ENCODE data around the gene RFXAP.

RFXAP gene

DNA sequence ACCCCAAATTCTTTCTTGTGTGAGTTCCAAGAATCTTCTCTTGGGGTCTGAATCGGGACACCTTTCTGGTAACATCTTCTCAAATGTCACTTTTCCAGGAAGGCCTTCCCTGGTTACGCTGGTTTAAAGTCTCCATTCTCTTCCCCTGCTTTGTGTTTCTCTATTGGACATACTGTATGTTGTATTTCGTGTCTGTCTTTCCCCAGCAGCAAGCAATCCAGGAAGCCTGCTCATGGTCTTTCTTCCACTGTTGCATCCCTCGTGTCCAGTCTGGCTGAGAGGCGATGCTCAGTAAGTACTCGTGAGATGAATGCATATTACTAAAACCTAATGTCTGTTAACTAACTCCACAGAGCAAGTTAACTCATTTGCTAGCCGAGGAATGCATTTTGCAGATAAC, 43.7 kb downstream of the RFXAP start:
- in situ Hi-C loops (cut with HindIII; ENCODE audit: low sequenced_read_pairs) = no loop called here

DNA sequence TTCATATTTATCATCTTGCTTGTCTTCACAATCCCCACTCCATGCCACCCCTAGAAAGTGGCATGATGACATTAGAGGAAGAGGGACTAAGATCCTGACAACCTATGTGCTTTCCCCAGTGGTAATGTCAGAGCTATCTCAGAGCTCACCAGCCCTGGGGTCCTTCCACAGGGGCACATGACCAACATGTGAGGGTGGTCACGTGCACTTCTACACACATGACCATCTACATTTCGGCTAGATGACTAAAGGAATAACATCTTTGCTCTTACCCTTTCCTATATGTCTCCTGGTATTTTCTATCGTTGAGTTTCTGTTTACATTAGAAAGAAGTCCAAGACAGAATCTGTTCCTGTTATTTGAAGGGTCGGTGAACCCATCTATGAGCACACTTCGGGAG, 46.2 kb downstream of the RFXAP start:
- in situ Hi-C loops (cut with HindIII; ENCODE audit: low sequenced_read_pairs) = no loop called here

DNA sequence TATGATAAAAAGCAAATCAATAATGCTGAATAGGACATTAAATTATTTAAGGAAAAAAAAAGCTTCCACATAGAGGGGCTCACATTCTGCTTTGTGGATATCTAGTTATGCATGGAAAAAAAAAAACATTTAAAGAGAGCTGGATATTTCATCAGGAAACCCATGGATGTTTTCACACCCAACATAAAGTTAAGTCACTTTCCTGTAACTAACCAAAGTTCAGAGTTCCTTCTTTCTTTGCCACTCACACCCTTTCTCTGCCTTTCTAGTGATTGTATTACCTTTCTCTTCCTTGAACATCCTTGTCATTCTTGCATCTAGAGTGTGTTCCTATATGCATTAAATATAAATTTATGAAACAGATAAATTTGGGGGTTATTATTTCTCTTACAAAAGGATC, 47.2 kb downstream of the RFXAP start:
- in situ Hi-C loops (cut with HindIII; ENCODE audit: low sequenced_read_pairs) = no loop called here

DNA sequence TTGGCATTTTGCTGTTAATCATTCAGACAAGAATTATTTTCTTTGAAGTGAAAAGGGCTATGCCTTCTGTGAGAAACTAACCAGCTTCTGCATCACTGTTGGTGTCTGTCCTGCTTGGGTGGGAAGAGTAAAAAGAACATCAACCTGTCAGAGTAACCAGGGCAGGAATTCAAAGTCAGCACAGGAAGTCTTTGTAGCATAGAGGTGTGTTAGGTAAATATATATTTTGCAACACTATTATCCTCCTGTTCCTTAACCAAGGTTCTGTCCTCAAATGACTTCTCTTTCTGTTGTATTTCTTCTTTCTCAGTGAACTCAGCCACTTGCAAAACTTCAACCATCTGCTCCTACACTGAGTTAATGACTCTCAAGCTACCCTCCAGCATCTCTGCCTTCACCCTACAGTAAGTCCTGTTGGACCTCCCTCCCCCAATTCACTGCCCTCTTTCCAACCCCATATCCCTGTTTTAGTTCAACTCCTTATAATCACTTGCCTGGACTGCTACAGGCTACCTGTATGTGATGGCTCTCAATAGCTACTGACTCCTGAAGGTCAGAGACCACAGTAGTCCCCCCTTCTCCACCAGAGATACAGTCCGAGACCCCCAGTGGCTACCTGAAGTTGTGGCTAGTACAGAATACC, 51.1 kb downstream of the RFXAP start:
- in situ Hi-C loops (cut with HindIII; ENCODE audit: low sequenced_read_pairs) = no loop called here

DNA sequence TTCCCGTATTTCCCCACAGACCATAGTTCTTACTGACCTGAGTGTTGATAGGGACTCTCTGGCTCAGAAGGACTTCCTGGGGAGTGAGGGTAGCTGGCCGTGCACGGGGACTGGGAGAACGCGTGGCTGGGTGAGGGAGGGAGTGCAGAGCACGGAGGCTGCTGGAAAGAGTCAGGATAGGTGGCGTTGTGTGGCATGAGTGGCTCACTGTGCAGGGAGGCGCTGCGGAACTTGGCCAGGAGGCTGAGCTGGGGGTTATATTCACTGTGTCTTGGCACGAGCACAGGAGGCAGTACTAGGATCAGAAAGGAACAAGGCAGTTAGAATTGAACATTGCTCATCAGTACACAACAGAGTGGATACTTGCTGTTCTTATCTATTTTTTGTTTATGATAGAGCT, 53.6 kb downstream of the RFXAP start:
- in situ Hi-C loops (cut with HindIII; ENCODE audit: low sequenced_read_pairs) = no loop called here

DNA sequence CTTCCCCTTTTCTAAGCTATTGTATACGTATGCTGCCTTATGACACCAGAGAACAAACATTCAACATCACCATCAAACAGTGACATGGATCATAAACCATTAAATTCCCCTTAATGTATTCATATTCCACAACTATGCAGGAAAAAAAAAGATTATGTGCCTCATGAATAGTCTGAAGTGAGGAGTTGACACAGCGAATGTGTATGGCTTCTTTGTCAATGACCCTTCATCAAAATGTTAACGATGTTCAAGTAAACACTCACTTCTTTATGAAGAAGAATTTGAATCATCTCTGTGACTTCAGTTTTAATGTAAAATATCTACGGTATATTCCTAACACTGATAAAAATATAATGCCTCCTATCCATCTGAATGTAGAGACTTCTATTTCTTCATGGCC, 56.4 kb downstream of the RFXAP start:
- in situ Hi-C loops (cut with HindIII; ENCODE audit: low sequenced_read_pairs) = no loop called here

DNA sequence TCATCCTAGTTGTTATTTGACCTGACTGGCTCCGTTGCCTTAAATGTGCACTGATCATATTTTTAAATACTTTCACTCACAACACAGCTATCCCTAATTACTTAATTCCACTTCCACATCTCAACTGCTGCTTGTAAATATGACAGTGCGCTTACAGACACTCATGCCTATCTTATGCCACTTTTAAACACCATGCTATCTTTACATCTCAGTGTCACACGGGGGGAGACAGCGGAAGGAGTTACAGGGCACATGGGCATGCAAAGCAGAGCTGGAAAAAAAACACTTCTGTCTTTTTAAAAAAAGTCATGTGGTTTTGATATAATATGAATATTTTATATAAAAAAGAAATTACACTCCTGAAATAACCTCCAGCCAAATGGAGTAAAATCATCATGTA, 56.9 kb downstream of the RFXAP start:
- in situ Hi-C loops (cut with HindIII; ENCODE audit: low sequenced_read_pairs) = no loop called here

Data from DLD1 (cell line).